Measurements from ENCODE around the gene SHF.

Gene SHF

DNA sequence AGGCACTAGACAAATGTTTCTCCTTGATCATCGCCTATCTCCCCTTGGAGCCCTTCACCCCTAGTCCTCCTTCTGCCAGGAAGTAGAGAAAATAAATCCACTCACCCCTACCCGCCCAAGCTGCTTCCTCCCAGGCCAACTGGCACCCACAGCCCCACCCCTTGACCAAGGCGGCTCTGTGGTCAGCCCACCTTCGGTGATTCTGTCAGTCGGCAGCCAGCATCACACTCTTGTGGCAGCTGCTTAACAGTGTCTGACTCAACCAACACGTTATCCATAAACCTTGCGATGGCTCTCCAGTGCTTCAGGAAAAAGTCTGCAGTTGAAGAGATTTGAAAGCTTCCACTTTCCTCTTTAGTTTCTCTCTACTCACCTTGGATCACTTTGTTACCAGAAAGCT is 7.6 kb downstream of the SHF start:
- in situ Hi-C loops (cut with MboI; ENCODE audit: low pct_unique_long_range_greater_than_20kb, low sequenced_read_pairs, unreplicated experiment) = no loop called here
- TF ChIP-seq, protein P1, sequence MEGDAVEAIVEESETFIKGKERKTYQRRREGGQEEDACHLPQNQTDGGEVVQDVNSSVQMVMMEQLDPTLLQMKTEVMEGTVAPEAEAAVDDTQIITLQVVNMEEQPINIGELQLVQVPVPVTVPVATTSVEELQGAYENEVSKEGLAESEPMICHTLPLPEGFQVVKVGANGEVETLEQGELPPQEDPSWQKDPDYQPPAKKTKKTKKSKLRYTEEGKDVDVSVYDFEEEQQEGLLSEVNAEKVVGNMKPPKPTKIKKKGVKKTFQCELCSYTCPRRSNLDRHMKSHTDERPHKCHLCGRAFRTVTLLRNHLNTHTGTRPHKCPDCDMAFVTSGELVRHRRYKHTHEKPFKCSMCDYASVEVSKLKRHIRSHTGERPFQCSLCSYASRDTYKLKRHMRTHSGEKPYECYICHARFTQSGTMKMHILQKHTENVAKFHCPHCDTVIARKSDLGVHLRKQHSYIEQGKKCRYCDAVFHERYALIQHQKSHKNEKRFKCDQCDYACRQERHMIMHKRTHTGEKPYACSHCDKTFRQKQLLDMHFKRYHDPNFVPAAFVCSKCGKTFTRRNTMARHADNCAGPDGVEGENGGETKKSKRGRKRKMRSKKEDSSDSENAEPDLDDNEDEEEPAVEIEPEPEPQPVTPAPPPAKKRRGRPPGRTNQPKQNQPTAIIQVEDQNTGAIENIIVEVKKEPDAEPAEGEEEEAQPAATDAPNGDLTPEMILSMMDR (IDR thresholded peaks at IDR 0.05; ENCODE audit: extremely low read depth, insufficient read depth, missing control alignments) = no peak

DNA sequence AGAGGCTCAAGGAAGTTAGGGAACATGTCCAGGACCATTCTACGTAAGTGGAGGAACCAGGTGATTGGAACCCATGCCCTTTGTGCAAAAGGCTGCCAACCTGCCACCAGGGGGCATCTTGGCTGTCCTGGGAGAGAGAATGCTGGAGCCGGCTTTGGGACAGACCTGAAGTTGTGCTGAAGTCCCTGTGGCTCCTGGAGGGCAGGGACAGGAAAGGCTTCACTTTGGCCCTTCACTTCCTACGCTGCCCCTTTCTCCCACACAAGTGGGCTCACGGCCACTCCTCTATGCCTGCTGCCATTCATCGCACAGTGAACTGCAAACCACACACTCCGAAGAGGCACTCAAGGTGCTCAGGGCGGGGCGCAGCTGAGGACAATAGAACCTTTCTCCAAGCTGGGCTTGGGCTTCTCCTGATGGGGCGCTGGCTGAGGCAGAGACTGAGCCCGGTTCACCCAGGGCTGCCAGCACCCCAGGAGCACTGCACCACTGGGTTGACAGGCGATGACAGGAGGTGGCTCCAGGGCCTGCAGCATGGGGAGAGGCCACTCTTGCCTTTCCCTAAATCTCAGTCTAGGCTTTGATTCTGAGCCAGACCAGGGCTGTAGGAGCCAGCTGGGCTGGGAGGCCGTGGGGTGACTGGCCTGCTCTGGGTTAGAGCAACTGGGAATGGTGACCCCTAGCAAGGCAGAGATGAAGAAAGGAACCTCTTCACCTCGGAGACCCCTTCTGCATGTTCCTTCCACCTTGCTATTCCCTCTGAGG is 8.4 kb downstream of the SHF start:
- TF ChIP-seq, protein P1 (IDR thresholded peaks at IDR 0.05; ENCODE audit: extremely low read depth, insufficient read depth, missing control alignments) = peak; percentile 61
- in situ Hi-C loops (cut with MboI; ENCODE audit: low pct_unique_long_range_greater_than_20kb, low sequenced_read_pairs, unreplicated experiment) = no loop called here
- DNase-seq (ENCODE audit: low spot score) = peak; percentile 71

More for the DNA sequence above, 7.6 kb downstream of the SHF start:
- DNase-seq (ENCODE audit: low spot score) = no peak

DNA sequence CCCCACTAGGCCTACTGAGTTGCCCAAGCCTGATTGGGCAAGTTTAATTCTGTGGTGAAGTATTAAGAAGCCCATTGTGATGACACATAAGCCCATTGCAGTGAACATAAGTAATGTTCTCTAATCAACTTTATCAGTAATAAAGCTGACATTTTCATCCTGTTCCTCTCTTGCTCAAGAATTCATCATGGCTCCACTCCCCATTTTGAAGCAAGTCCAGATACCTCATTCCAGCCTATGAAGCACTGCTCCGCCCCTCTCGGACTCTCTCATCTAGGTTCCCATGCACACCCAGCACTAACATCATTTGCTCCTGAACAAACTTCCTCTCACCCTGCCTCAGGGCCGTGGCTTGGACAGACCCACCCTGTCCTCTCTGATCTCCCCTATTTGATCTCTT is 10.5 kb downstream of the SHF start:
- in situ Hi-C loops (cut with MboI; ENCODE audit: low pct_unique_long_range_greater_than_20kb, low sequenced_read_pairs, unreplicated experiment) = no loop called here
- TF ChIP-seq, protein P1 (IDR thresholded peaks at IDR 0.05; ENCODE audit: extremely low read depth, insufficient read depth, missing control alignments) = no peak
- DNase-seq (ENCODE audit: low spot score) = no peak

DNA sequence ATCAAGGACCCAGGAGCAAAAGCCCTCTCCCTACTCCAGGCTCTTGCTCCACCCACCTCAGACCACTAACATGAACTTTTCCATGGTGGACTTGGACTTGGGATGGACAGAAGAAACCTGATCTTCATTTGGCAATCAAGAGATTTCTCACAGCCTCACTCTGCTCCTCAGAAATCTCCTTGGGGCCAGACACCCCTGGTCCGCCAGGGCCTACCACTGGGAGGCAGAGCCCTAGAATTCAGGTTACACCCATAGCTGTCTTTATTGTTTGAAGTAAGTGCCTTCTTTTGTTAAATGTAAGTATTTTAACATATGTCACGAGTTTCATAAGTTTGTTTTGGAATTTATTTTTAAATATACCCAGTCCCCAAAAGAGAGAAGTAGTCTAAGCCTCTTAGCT is 13.2 kb downstream of the SHF start:
- DNase-seq (ENCODE audit: low spot score) = no peak
- TF ChIP-seq, protein P1 (IDR thresholded peaks at IDR 0.05; ENCODE audit: extremely low read depth, insufficient read depth, missing control alignments) = no peak
- in situ Hi-C loops (cut with MboI; ENCODE audit: low pct_unique_long_range_greater_than_20kb, low sequenced_read_pairs, unreplicated experiment) = no loop called here

DNA sequence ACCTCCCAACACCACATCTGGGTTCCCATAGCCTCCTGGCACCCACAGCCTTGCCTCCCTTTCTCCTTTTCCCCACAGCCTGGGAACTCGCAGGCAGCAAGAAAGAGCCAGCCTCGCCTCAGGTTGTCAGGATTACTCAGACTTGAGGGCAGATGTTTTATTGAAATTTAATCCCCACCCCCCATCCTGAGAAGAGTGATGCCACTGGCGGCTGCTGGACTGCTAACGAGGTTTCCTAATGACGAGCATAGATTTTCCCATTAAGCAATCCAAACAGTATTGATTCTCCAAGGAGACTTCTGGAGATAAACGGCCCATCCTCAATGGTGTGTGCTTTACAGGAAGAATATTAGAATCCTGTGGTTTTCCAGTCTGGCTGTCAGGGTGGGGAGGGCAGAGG is 13.7 kb downstream of the SHF start:
- TF ChIP-seq, protein P1 (IDR thresholded peaks at IDR 0.05; ENCODE audit: extremely low read depth, insufficient read depth, missing control alignments) = no peak
- no peak for DNase-seq (ENCODE audit: low spot score)
- in situ Hi-C loops (cut with MboI; ENCODE audit: low pct_unique_long_range_greater_than_20kb, low sequenced_read_pairs, unreplicated experiment) = no loop called here

DNA sequence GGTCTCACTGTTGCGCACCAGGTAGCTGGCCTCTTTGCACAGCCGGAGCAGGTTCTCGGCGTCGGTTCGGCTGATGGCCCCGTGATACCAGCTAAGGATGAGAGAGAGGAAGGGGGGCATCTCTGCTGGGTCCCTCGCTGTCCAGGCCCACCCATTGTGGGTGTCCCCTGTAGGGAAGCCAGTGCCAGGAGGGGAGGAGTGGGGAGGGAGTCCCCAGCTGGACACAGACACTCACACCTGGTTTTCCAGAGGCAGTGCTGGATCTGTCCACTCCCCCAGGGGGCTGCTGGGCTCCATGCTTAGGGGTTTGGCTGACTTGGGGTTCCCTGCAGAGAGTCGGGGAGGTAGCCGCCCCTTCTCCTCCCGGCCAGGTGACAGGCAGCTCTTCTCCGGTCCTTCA is 15.9 kb downstream of the SHF start:
- no peak for DNase-seq (ENCODE audit: low spot score)
- in situ Hi-C loops (cut with MboI; ENCODE audit: low pct_unique_long_range_greater_than_20kb, low sequenced_read_pairs, unreplicated experiment) = no loop called here

More for the DNA sequence above, 15.9 kb downstream of the SHF start:
- TF ChIP-seq, protein P1 (IDR thresholded peaks at IDR 0.05; ENCODE audit: extremely low read depth, insufficient read depth, missing control alignments) = no peak
